Measurements from ENCODE around the gene ZNF273.

- no peak for TF ChIP-seq CTCF (IDR thresholded peaks at IDR 0.05)
- no peak for TF ChIP-seq ZFX (IDR thresholded peaks at IDR 0.05; ENCODE audit: borderline replicate concordance)
Observed at GRCh38 chr7:64877714-64878610, 25.1 kb upstream of the ZNF273 start.

Measured in 22Rv1 (cell line).